Activated CD4-positive, alpha-beta T cell treated with anti-CD3 and anti-CD28 coated beads for 48 hours (primary cell): ENCODE results near the gene VILL.
"Not testable (repeated sequence)": the region's sequence is repeated elsewhere in the genome, so short reads cannot be mapped to it uniquely, and the experiment has no call there.

Source experiments
- DNase-seq: peaks from one replicate; pipeline ENCODE4 v3.0.0-alpha.2; 2020

The VILL gene

GRCh38 chr3:38019658-38020341, 29.2 kb downstream of the VILL start:
- no peak for DNase-seq

- no peak for DNase-seq
Measured at GRCh38 chr3:38020342-38020726, 29.7 kb downstream of the VILL start.

- DNase-seq: no peak
Measured at GRCh38 chr3:38021196-38021595, 30.6 kb downstream of the VILL start.

GRCh38 chr3:38022301-38022700, 31.7 kb downstream of the VILL start:
- DNase-seq: no peak

GRCh38 chr3:38022896-38023709, 32.5 kb downstream of the VILL start:
- no peak for DNase-seq

GRCh38 chr3:38026856-38027255, 36.3 kb downstream of the VILL start:
- DNase-seq: no peak

- DNase-seq: no peak
Measured at GRCh38 chr3:38027466-38028465, 37.2 kb downstream of the VILL start.

- no peak for DNase-seq
Measured at GRCh38 chr3:38028621-38029361, 38.2 kb downstream of the VILL start.

GRCh38 chr3:38029400-38030125, 39.0 kb downstream of the VILL start, which contains the start of gene PLCD1:
TSS of gene PLCD1 (minus strand) at chr3:38029642. CDS start at chr3:38029539, 103 bp downstream.
- DNase-seq: no peak

- no peak for DNase-seq
Measured at GRCh38 chr3:38030126-38031021, 39.8 kb downstream of the VILL start.

GRCh38 chr3:38031022-38031994, 40.7 kb downstream of the VILL start:
- DNase-seq: peak; percentile 60

GRCh38 chr3:38032328-38032865, 41.8 kb downstream of the VILL start:
- no peak for DNase-seq

- DNase-seq: not testable (repeated sequence)
Measured at GRCh38 chr3:38033586-38033985, 43.0 kb downstream of the VILL start.

GRCh38 chr3:38034335-38034734, 43.7 kb downstream of the VILL start:
- not testable (repeated sequence) for DNase-seq

- DNase-seq: no peak
Measured at GRCh38 chr3:38036286-38036685, 45.7 kb downstream of the VILL start.

- DNase-seq: no peak
Measured at GRCh38 chr3:38036906-38037305, 46.3 kb downstream of the VILL start.

GRCh38 chr3:38038447-38038911, 47.9 kb downstream of the VILL start:
- DNase-seq: peak; percentile 43

- DNase-seq: peak; percentile 87
Measured at GRCh38 chr3:38039101-38039898, 48.7 kb downstream of the VILL start, which contains the start of gene DLEC1. TSS of gene DLEC1 (plus strand) at chr3:38039208. CDS start at chr3:38039226, 18 bp downstream.
